ENCODE measurements around the gene HHIP.

HHIP gene, protein sequence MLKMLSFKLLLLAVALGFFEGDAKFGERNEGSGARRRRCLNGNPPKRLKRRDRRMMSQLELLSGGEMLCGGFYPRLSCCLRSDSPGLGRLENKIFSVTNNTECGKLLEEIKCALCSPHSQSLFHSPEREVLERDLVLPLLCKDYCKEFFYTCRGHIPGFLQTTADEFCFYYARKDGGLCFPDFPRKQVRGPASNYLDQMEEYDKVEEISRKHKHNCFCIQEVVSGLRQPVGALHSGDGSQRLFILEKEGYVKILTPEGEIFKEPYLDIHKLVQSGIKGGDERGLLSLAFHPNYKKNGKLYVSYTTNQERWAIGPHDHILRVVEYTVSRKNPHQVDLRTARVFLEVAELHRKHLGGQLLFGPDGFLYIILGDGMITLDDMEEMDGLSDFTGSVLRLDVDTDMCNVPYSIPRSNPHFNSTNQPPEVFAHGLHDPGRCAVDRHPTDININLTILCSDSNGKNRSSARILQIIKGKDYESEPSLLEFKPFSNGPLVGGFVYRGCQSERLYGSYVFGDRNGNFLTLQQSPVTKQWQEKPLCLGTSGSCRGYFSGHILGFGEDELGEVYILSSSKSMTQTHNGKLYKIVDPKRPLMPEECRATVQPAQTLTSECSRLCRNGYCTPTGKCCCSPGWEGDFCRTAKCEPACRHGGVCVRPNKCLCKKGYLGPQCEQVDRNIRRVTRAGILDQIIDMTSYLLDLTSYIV

DNA sequence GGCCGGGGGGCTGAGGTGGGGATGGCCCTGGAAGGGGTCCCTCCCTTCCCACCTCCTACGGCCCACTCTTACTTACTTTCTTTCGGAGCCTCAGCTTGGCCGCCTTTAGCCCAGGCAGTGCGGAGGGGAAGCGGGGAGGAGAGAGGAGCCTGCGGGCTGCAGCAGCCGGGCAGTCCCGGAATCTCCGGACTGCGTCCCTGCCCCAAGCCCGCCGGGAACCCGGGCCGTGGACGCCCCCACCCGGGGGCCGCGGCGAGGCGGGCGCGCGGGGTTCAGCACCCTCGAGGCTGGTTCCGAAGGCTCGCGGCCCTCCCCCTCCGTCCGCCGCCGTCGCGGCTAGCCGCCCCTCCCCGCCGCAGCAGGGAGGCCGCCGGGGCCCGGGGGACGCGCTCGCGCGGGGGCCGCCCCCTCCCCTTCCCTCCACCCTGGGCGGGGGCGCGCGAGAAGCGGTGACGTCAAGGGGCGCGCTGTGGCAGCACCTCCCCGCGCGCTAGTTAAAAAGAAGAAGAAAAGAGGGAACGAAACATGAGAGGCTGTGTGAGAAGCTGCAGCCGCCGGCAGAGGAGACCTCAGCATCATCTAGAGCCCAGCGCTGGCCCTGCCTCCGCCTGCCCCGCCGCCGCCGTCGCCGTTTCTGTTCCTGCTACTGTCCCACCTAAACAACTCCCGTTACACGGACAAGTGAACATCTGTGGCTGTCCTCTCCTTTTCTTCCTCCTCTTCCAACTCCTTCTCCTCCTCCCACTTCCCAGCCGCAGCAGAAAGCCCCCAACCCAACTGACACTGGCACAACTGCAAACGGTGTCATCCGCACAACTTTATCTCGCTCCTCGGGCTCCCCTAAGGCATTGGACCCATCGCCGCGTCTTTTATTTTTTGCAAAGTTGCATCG, at the start of gene HHIP:
Gene HHIP, plus strand, starts transcription at position 526 of the 892 bp plus-strand sequence. CDS start 520 bp downstream, outside the sequence.
- Histone ChIP-seq H3K4me2 (peak within 1 kb of the TSS; percentile 94), H4K20me1 (no peaks in the 10 kb centered on the region), H3K9ac (peak within 1 kb of the TSS; percentile 72), H3K36me3 (no peaks in the 10 kb centered on the region), H3K4me3 (peak within 1 kb of the TSS; percentile 77), H3K27ac (peak within 1 kb of the TSS; percentile 54), H3K4me1 (peaks cover 28% of the 10 kb centered on the region), H3K27me3 (peaks cover 30% of the 10 kb centered on the region), H3K9me3 (no peaks in the 10 kb centered on the region)
- TF ChIP-seq Cebpa-rat (IDR thresholded peaks at IDR 0.05) = no peak

DNA sequence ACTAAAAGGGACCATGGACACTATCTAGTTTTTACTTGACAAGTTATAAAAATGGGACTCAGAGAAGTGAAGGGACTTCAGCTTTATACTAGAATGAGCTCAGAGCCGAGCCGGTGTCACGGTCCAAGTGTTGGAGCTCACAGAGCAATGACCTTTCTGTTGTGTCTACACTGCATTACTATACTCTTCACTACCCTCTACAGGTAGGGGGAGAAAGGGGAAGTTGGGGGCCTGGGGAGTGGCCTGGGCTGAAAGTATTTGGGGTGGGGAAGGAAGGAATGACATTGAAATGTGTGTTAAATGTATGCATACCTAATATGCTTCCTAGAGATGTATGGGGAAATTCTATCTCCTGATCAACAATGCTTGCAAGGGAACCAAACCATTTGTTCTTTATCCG, 48.8 kb upstream of the HHIP start:
- Histone ChIP-seq H3K4me1 (no peaks in the 10 kb centered on the region), H3K36me3 (no peaks in the 10 kb centered on the region), H4K20me1 (no peaks in the 10 kb centered on the region), H3K9ac (no peak overlapping the region), H3K27ac (no peak overlapping the region), H3K27me3 (no peaks in the 10 kb centered on the region), H3K4me2 (no peak overlapping the region), H3K9me3 (no peaks in the 10 kb centered on the region), H3K4me3 (no peak overlapping the region)
- no peak for TF ChIP-seq Cebpa-rat (IDR thresholded peaks at IDR 0.05)

DNA sequence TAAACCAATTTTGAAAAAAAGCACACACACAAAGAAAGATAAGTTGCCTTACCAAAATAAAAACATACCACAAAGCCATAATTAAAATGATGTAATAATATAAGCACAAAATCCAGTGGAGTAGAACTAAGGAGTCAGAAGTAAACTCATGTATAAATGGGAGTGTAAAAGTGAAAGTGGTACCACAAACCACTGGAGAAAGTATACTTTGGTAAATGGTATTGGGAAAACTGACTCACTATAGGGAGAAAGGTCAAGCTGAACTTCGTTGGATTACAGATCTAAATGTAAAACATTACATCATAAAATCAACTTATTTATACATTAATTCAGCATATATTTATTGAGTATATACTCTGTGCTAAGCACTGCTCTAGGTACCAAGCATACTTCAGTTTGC, 46.3 kb upstream of the HHIP start:
- H3K4me3 ChIP-seq = no peak overlapping the region
- H3K27me3 ChIP-seq = no peaks in the 10 kb centered on the region
- no peak overlapping the region for H3K4me2 ChIP-seq

DNA sequence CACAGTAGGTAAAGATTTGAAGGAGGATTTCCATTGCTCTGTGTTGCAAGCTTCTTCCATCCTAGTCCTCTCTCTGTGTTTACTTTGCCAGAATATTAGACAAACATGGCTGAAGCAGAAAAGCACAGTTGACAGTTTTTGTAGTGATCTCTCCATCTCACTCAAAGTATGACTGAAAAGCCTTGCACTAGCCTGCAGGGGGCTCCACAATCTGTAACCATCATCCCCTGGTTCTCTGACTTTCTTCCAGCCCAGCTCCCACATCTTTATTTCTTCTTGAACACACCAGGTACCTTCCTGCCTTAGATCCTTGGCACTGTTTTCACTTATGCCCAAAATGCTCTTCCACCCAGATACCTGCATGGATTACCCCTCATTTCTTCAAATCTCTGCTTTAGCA, 34.1 kb upstream of the HHIP start:
- H4K20me1 ChIP-seq = no peaks in the 10 kb centered on the region
- H3K4me2 ChIP-seq = no peak overlapping the region
- TF ChIP-seq Cebpa-rat (IDR thresholded peaks at IDR 0.05) = no peak
- no peaks in the 10 kb centered on the region for H3K36me3 ChIP-seq
- no peak overlapping the region for H3K9ac ChIP-seq
- H3K4me3 ChIP-seq = no peak overlapping the region
- no peaks in the 10 kb centered on the region for H3K27me3 ChIP-seq
- H3K9me3 ChIP-seq = no peaks in the 10 kb centered on the region
- H3K4me1 ChIP-seq = no peaks in the 10 kb centered on the region
- no peak overlapping the region for H3K27ac ChIP-seq

More for the DNA sequence above, 46.3 kb upstream of the HHIP start:
- no peak overlapping the region for H3K27ac ChIP-seq
- H3K4me1 ChIP-seq = no peaks in the 10 kb centered on the region
- no peaks in the 10 kb centered on the region for H3K36me3 ChIP-seq
- TF ChIP-seq Cebpa-rat (IDR thresholded peaks at IDR 0.05) = no peak
- H3K9ac ChIP-seq = no peak overlapping the region
- H3K9me3 ChIP-seq = no peaks in the 10 kb centered on the region
- no peaks in the 10 kb centered on the region for H4K20me1 ChIP-seq

DNA sequence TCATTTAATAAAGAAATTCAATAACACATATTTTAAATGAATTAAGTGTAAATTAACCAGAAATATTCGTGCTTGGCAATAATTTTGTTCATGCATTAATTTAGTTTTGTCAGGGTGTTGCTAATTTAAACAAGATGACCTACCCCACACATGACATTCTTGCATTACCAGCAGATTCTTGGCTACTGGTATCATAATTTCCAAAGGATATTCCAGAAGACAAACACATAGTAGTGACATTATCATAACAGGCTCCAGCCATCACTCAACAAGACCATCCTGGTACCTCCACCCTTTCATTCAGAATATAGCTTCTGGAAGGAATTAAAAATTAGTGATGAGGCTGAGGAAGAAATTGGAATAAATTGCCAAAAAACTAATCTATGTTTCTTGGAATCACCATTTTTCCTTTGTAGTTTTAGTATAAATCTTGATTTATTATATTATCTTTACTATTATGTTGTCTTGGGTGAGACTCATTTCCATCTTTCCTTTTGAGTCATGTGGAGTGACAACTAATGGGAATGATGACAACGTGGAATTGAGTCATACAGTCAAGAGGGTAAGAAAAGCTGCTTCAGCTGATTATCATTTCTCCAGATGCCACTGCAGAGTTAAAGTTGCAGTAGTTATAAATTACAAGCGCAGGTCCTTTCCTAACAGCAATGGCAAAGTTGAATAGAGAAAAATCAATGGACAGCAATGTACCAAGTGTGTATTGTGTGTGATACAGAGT, 30.9 kb upstream of the HHIP start:
- Histone ChIP-seq H3K36me3 (no peaks in the 10 kb centered on the region), H3K27me3 (no peaks in the 10 kb centered on the region), H3K4me3 (no peak overlapping the region), H3K4me1 (no peaks in the 10 kb centered on the region), H3K27ac (no peak overlapping the region), H3K9ac (no peak overlapping the region), H4K20me1 (no peaks in the 10 kb centered on the region), H3K9me3 (no peaks in the 10 kb centered on the region), H3K4me2 (no peak overlapping the region)
- TF ChIP-seq Cebpa-rat (IDR thresholded peaks at IDR 0.05) = no peak

DNA sequence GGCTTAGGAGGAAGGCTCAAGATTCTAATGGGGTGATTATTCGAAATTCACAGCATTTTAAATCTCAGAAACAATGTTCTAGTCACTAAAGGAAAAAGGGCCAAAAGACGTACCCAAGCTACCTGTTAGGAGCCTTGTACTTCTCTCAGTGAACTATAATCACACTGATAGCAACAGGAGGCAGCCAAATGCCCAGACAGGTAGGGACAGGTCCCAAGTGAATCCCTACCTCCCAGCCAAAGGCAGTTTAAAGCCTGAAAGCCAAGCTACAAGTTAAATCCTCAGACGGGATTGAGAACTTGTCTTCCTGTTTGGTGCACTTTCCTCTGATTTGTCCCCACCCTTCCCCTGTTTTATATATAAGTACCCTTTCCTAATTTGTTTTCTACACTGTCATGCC, 24.3 kb upstream of the HHIP start:
- H4K20me1 ChIP-seq = no peaks in the 10 kb centered on the region
- no peaks in the 10 kb centered on the region for H3K4me1 ChIP-seq
- no peak overlapping the region for H3K9ac ChIP-seq
- no peak overlapping the region for H3K27ac ChIP-seq
- H3K9me3 ChIP-seq = no peaks in the 10 kb centered on the region
- H3K4me2 ChIP-seq = no peak overlapping the region
- no peaks in the 10 kb centered on the region for H3K27me3 ChIP-seq
- H3K36me3 ChIP-seq = no peaks in the 10 kb centered on the region
- no peak for TF ChIP-seq Cebpa-rat (IDR thresholded peaks at IDR 0.05)
- H3K4me3 ChIP-seq = no peak overlapping the region

DNA sequence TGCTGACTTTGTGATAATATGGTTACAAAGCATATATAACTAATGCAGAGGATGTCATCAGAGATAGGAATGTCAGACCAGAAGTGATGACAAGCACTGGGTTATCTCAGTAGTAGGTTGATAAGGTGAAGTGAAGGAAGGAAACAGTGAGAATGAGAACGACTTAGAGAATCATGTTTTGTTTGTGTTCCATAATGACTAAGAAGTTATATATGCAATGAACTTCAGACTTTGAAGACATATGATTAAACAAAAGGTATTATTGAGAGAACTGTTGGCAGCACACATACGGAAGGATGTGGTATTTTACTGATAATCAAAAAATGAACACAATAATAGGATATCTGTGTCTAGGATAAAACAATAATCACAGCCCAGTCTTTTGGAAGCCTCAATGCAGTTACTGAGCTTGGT, 18.3 kb upstream of the HHIP start:
- no peak overlapping the region for H3K4me2 ChIP-seq
- no peak overlapping the region for H3K27ac ChIP-seq
- H4K20me1 ChIP-seq = no peaks in the 10 kb centered on the region
- no peak overlapping the region for H3K4me3 ChIP-seq
- no peaks in the 10 kb centered on the region for H3K36me3 ChIP-seq
- TF ChIP-seq Cebpa-rat (IDR thresholded peaks at IDR 0.05) = no peak
- no peaks in the 10 kb centered on the region for H3K9me3 ChIP-seq
- no peaks in the 10 kb centered on the region for H3K27me3 ChIP-seq
- H3K9ac ChIP-seq = no peak overlapping the region
- no peaks in the 10 kb centered on the region for H3K4me1 ChIP-seq

DNA sequence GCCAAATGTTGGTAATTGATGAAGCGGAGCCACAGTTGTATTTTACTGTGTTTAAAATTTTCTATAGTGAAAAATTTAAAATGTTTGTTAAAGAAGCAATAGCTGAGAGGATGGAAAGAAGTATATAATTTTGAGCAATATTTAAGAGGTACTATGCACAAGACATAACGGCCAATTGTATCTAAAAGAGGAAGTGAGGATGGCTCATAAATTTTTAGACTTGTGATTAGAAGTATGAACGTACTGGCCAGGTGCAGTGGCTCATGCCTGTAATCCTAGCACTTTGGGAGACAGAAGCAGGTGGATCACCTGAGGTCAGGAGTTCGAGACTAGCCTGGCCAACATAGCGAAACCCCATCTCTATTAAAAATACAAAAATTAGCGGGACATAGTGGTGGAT, 12.7 kb upstream of the HHIP start:
- Histone ChIP-seq H3K4me1 (no peaks in the 10 kb centered on the region), H3K4me3 (no peak overlapping the region), H3K4me2 (no peak overlapping the region), H4K20me1 (no peaks in the 10 kb centered on the region), H3K36me3 (no peaks in the 10 kb centered on the region), H3K9ac (no peak overlapping the region), H3K27me3 (no peaks in the 10 kb centered on the region), H3K9me3 (no peaks in the 10 kb centered on the region), H3K27ac (no peak overlapping the region)
- no peak for TF ChIP-seq Cebpa-rat (IDR thresholded peaks at IDR 0.05)
